Activated B cell treated with CpG ODN at 0.5 μM for 24 hours (primary cell): ENCODE data around the gene TRPM5. TPM values are rescaled to one million over a fixed set of nuclear protein-coding genes. Genes with fewer than 3 reads are reported as not detected.

ENCODE experiments used
- ATAC-seq: fragments of 200-7000 bp; cut with Tn5 transposase; one replicate; pipeline ENCODE4 v1.10.0; 2021; ENCODE audit warnings: low read depth, mild to moderate bottlenecking, moderate library complexity
- CTCF ChIA-PET: fragments of 350-600 bp; sonication (Branson Sonifier 250); formaldehyde crosslinking; loops from one replicate; lab custom pipeline; 2021; ENCODE audit warnings: antibody characterized with exemption; lab: Charles Lee
- POLR2A ChIA-PET: fragments of 350-600 bp; sonication (Branson Sonifier 250); formaldehyde crosslinking; loops from one replicate; lab custom pipeline; 2021; ENCODE audit warnings: antibody characterized with exemption; lab: Charles Lee
- DNase-seq: peaks from one replicate; pipeline ENCODE4 v3.0.0; 2022
- H3K27ac Mint-ChIP-seq: one replicate; pipeline ENCODE4 v1.8.0; 2020; ENCODE audit warnings: mixed read lengths
- H3K27me3 Mint-ChIP-seq: one replicate; pipeline ENCODE4 v1.8.0; 2021; ENCODE audit warnings: mixed read lengths
- H3K36me3 Mint-ChIP-seq: one replicate; pipeline ENCODE4 v1.8.0; 2021; ENCODE audit warnings: low read depth, mixed read lengths
- H3K4me1 Mint-ChIP-seq: one replicate; pipeline ENCODE4 v1.8.0; 2021; ENCODE audit warnings: mixed read lengths
- H3K4me3 Mint-ChIP-seq: one replicate; pipeline ENCODE4 v1.8.0; 2020; ENCODE audit warnings: mild to moderate bottlenecking, mixed read lengths
- H3K9me3 Mint-ChIP-seq: one replicate; pipeline ENCODE4 v1.8.0; 2020; ENCODE audit warnings: mixed read lengths
- CTCF ChIP-seq: fragments of 200-600 bp; IDR thresholded peaks from one replicate; pipeline ENCODE4 v1.8.0; 2022; ENCODE audit warnings: antibody characterized with exemption, mild to moderate bottlenecking
- intact Hi-C: fragments of 100-400 bp; cut with micrococcal nuclease; formaldehyde crosslinking; loops from one replicate; pipeline ENCODE4 v1.15.1; 2024
- total RNA-seq: library from RNA; stranded (reverse); gene quantifications from 2 replicates; pipeline ENCODE4 v1.2.3, GENCODE V29; 2022

TRPM5 gene
- total RNA-seq, 1 donor from 2014 or later: not detected

GRCh38 chr11:2427721-2428321 is 16.5 kb downstream of the TRPM5 start:
- Mint-ChIP-seq H3K4me1 (no peaks in the 10 kb centered on the region), H3K27me3 (no peaks in the 10 kb centered on the region), H3K27ac (no peak overlapping the region), H3K9me3 (no peaks in the 10 kb centered on the region), H3K4me3 (no peak overlapping the region), H3K36me3 (no peaks in the 10 kb centered on the region)
- intact Hi-C loops: loop anchor here (1.0 to 2.0 kb wide), 6 partner anchors 35 to 663 kb away; no protein-coding TSS in a partner anchor
- ChIA-PET POLR2A (no interaction called here), CTCF (interaction anchor here (0.6 to 5.5 kb wide), 8 partner anchors 28 to 764 kb away, joined by 3 to 102 read pairs (median 3); no protein-coding TSS in a partner anchor)
- ATAC-seq (peak; percentile 22), DNase-seq (no peak)
- TF ChIP-seq CTCF: no peak

GRCh38 chr11:2426826-2427521 is 17.3 kb downstream of the TRPM5 start:
- no peaks in the 10 kb centered on the region for H3K4me1 Mint-ChIP-seq

GRCh38 chr11:2426221-2426620 is 18.1 kb downstream of the TRPM5 start:
- no peaks in the 10 kb centered on the region for H3K27me3 Mint-ChIP-seq
- intact Hi-C loops: no loop called here
- no peak overlapping the region for H3K27ac Mint-ChIP-seq
- ChIA-PET CTCF (interaction anchor here (1.0 to 5.5 kb wide), 5 partner anchors 102 to 466 kb away, joined by 3 to 102 read pairs (median 5); no protein-coding TSS in a partner anchor), POLR2A (no interaction called here)
- no peaks in the 10 kb centered on the region for H3K9me3 Mint-ChIP-seq
- no peaks in the 10 kb centered on the region for H3K4me1 Mint-ChIP-seq
- DNase-seq: no peak
- H3K36me3 Mint-ChIP-seq: no peaks in the 10 kb centered on the region
- H3K4me3 Mint-ChIP-seq: no peak overlapping the region
- no peak for ATAC-seq
- no peak for TF ChIP-seq CTCF

More at GRCh38 chr11:2426826-2427521, 17.3 kb downstream of the TRPM5 start:
- Mint-ChIP-seq H3K36me3 (no peaks in the 10 kb centered on the region), H3K4me3 (no peak overlapping the region), H3K27me3 (no peaks in the 10 kb centered on the region), H3K27ac (no peak overlapping the region), H3K9me3 (no peaks in the 10 kb centered on the region)
- intact Hi-C loops: no loop called here
- ATAC-seq (no peak), DNase-seq (no peak)
- TF ChIP-seq CTCF: no peak
- CTCF ChIA-PET: interaction anchor here (0.6 to 5.5 kb wide), 8 partner anchors 27 to 765 kb away, joined by 3 to 102 read pairs (median 4); no protein-coding TSS in a partner anchor
- POLR2A ChIA-PET: no interaction called here

GRCh38 chr11:2425506-2425905 is 18.8 kb downstream of the TRPM5 start:
- Mint-ChIP-seq H3K27ac (no peak overlapping the region), H3K36me3 (no peaks in the 10 kb centered on the region), H3K9me3 (no peaks in the 10 kb centered on the region), H3K4me1 (peaks cover 1% of the 10 kb centered on the region), H3K4me3 (no peak overlapping the region), H3K27me3 (no peaks in the 10 kb centered on the region)
- DNase-seq (no peak), ATAC-seq (no peak)
- POLR2A ChIA-PET: no interaction called here
- CTCF ChIA-PET: interaction anchor here (1.0 to 5.5 kb wide), 6 partner anchors 103 to 467 kb away, joined by 3 to 102 read pairs (median 5); no protein-coding TSS in a partner anchor
- no peak for TF ChIP-seq CTCF
- intact Hi-C loops: no loop called here

- Mint-ChIP-seq H3K4me1 (peaks cover 2% of the 10 kb centered on the region), H3K9me3 (no peaks in the 10 kb centered on the region), H3K27ac (no peak overlapping the region), H3K36me3 (no peaks in the 10 kb centered on the region), H3K4me3 (no peak overlapping the region), H3K27me3 (no peaks in the 10 kb centered on the region)
- intact Hi-C loops: no loop called here
- no peak for DNase-seq
- no peak for TF ChIP-seq CTCF
- ChIA-PET POLR2A (no interaction called here), CTCF (interaction anchor here (1.3 to 5.5 kb wide), 3 partner anchors 103 to 467 kb away, joined by 3 to 102 read pairs (median 5); no protein-coding TSS in a partner anchor)
- no peak for ATAC-seq
Measured at GRCh38 chr11:2424811-2425495, 19.4 kb downstream of the TRPM5 start.
